OCI-LY1 (cell line): ENCODE results near the gene GATD1.

Source experiments
- H2AFZ ChIP-seq: fragments of 200-600 bp; sonication (generic), shearing (Covaris generic); 2 replicates; pipeline ENCODE4 v1.6.0; 2014; ENCODE audit warnings: antibody characterized with exemption, mild to moderate bottlenecking, low read length
- H3F3A ChIP-seq: fragments of 200-600 bp; sonication (generic), shearing (Covaris generic); 2 replicates; pipeline ENCODE4 v1.6.0; 2014; ENCODE audit warnings: mild to moderate bottlenecking, antibody characterized with exemption, low read length, moderate library complexity; ENCODE audit not compliant: insufficient read depth
- H3K27ac ChIP-seq: fragments of 200-600 bp; sonication (generic); 2 replicates; pipeline ENCODE4 v1.5.1; 2014; ENCODE audit warnings: low read length, mixed run types, mild to moderate bottlenecking, low read depth; ENCODE audit not compliant: poor library complexity, severe bottlenecking
- H3K27me3 ChIP-seq: fragments of 200-600 bp; sonication (generic); 2 replicates; pipeline ENCODE4 v1.6.0; 2014; ENCODE audit warnings: antibody characterized with exemption, mild to moderate bottlenecking, low read length, moderate library complexity; ENCODE audit not compliant: insufficient read depth
- H3K36me3 ChIP-seq: fragments of 200-600 bp; sonication (generic); 2 replicates; pipeline ENCODE4 v1.6.1; 2014; ENCODE audit warnings: mild to moderate bottlenecking, antibody characterized with exemption, low read length, moderate library complexity, mixed read lengths; ENCODE audit not compliant: insufficient read depth
- H3K4me1 ChIP-seq: fragments of 200-600 bp; sonication (generic); 2 replicates; pipeline ENCODE4 v1.5.1; 2014; ENCODE audit warnings: mild to moderate bottlenecking, low read length, moderate library complexity; ENCODE audit not compliant: insufficient read depth, severe bottlenecking
- H3K4me2 ChIP-seq: fragments of 200-600 bp; sonication (generic), shearing (Covaris generic); 2 replicates; pipeline ENCODE4 v1.6.1; 2014; ENCODE audit warnings: low read length
- H3K4me3 ChIP-seq: fragments of 200-600 bp; sonication (generic); 2 replicates; pipeline ENCODE4 v1.5.1; 2014; ENCODE audit warnings: low read length, low read depth, mild to moderate bottlenecking, mixed read lengths; ENCODE audit not compliant: poor library complexity, severe bottlenecking
- H3K79me2 ChIP-seq: fragments of 200-600 bp; shearing (Covaris generic); 2 replicates; pipeline ENCODE4 v1.6.1; 2016; ENCODE audit warnings: mixed run types, low read length, mixed read lengths; ENCODE audit not compliant: insufficient read depth
- H3K9ac ChIP-seq: fragments of 200-600 bp; sonication (generic), shearing (Covaris generic); 2 replicates; pipeline ENCODE4 v1.6.1; 2014; ENCODE audit warnings: mild to moderate bottlenecking, low read length, mixed read lengths
- H3K9me2 ChIP-seq: fragments of 200-600 bp; sonication (generic), shearing (Covaris generic); 2 replicates; pipeline ENCODE4 v1.6.1; 2014; ENCODE audit warnings: low read depth, mild to moderate bottlenecking, low read length, mixed read lengths
- H3K9me3 ChIP-seq: fragments of 200-600 bp; shearing (Covaris generic); 2 replicates; pipeline ENCODE4 v1.6.1; 2014; ENCODE audit warnings: low read length, mixed read lengths
- H4K20me1 ChIP-seq: fragments of 200-600 bp; sonication (generic), shearing (Covaris generic); 2 replicates; pipeline ENCODE4 v1.6.0; 2016; ENCODE audit warnings: mild to moderate bottlenecking, low read length; ENCODE audit not compliant: insufficient read depth
- CTCF ChIP-seq: fragments of 200-600 bp; sonication (generic), shearing (Covaris generic); IDR thresholded peaks from 2 replicates; pipeline ENCODE4 v1.5.1; 2017; ENCODE audit warnings: mild to moderate bottlenecking, antibody characterized with exemption, low read length, moderate library complexity, mixed read lengths
- EZH2 ChIP-seq: fragments of 200-600 bp; sonication (generic), shearing (Covaris generic); IDR thresholded peaks from 2 replicates; pipeline ENCODE4 v1.8.0; 2017; ENCODE audit warnings: borderline replicate concordance, mixed run types, mild to moderate bottlenecking, antibody characterized with exemption, low read length, moderate library complexity, mixed read lengths

Gene GATD1

GRCh38 chr11:813072-813455 lies 35.8 kb upstream of the GATD1 start:
- Histone ChIP-seq H3K4me1 (peaks cover 26% of the 10 kb centered on the region), H3K79me2 (peaks cover 15% of the 10 kb centered on the region), H3K9me3 (no peaks in the 10 kb centered on the region), H3K4me3 (no peak overlapping the region), H3K9me2 (no peaks in the 10 kb centered on the region), H3K9ac (no peak overlapping the region), H3K36me3 (peaks cover 57% of the 10 kb centered on the region), H2AFZ (no peak overlapping the region), H3K27me3 (no peaks in the 10 kb centered on the region), H3K27ac (no peak overlapping the region), H3K4me2 (no peak overlapping the region), H4K20me1 (no peaks in the 10 kb centered on the region), H3F3A (peaks cover 4% of the 10 kb centered on the region; the same call in 1 of the 2 replicates)
- TF ChIP-seq EZH2 (no peak), CTCF (no peak)

- Histone ChIP-seq H3K4me2 (no peak overlapping the region), H3K9me3 (no peaks in the 10 kb centered on the region), H3K79me2 (peaks cover 15% of the 10 kb centered on the region), H3K9ac (no peak overlapping the region), H3K27ac (no peak overlapping the region), H3K4me1 (peaks cover 30% of the 10 kb centered on the region), H3K9me2 (no peaks in the 10 kb centered on the region), H3K27me3 (no peaks in the 10 kb centered on the region), H2AFZ (no peak overlapping the region), H3K36me3 (peaks cover 57% of the 10 kb centered on the region), H3F3A (peaks cover under 1% of the 10 kb centered on the region; the same call in 1 of the 2 replicates), H4K20me1 (no peaks in the 10 kb centered on the region), H3K4me3 (no peak overlapping the region)
- TF ChIP-seq CTCF (no peak), EZH2 (no peak)
Measured at GRCh38 chr11:812390-812789, 35.1 kb upstream of the GATD1 start.

- no peaks in the 10 kb centered on the region for H3K9me3 ChIP-seq
- H3K9ac ChIP-seq = peak overlapping the region; percentile 91
- H3F3A ChIP-seq = no peaks in the 10 kb centered on the region; the same call in 1 of the 2 replicates
- peaks cover 57% of the 10 kb centered on the region for H3K36me3 ChIP-seq
- no peak overlapping the region for H2AFZ ChIP-seq
- peak overlapping the region; percentile 83 for H3K4me3 ChIP-seq
- no peak for TF ChIP-seq EZH2
- TF ChIP-seq CTCF = peak; percentile 14; the same call in 1 of the 2 replicates
- no peaks in the 10 kb centered on the region for H3K27me3 ChIP-seq
- H3K4me1 ChIP-seq = peaks cover 30% of the 10 kb centered on the region
- H3K27ac ChIP-seq = peak overlapping the region; percentile 59
- no peaks in the 10 kb centered on the region for H3K9me2 ChIP-seq
- H3K79me2 ChIP-seq = peaks cover 15% of the 10 kb centered on the region
- H3K4me2 ChIP-seq = peak overlapping the region; percentile 88
- no peaks in the 10 kb centered on the region for H4K20me1 ChIP-seq
Measured at GRCh38 chr11:811446-812245, 34.4 kb upstream of the GATD1 start.
